K562 (cell line): ENCODE results near the gene SLC35F5. TPM values are rescaled to one million over a fixed set of nuclear protein-coding genes. Genes with fewer than 3 reads are reported as not detected.

Source experiments
- ATF1 ChIP-seq, 2 experiments: fragments of 450-650 bp in 1 of 2; IDR thresholded peaks; 2 replicates each; pipeline ENCODE4 v1.6.1; 2016; ENCODE audit warnings: missing compliant biosample characterization in 1 of 2, missing genetic modification characterization in 1 of 2
- BCL6 ChIP-seq: fragments of 250-450 bp; sonication (Bioruptor Pico); IDR thresholded peaks from 2 replicates; pipeline ENCODE4 v1.4.0; 2020
- CHD4 ChIP-seq: fragments of 200-600 bp; sonication (generic); IDR thresholded peaks from 3 replicates; pipeline ENCODE4 v1.6.1; 2012; ENCODE audit warnings: low read depth, mild to moderate bottlenecking, mixed read lengths, low read length, inconsistent platforms; ENCODE audit not compliant: insufficient read depth, insufficient replicate concordance, poor library complexity, severe bottlenecking
- CXXC5 ChIP-seq: fragments of 250-450 bp; sonication (Bioruptor Pico); IDR thresholded peaks from 2 replicates; pipeline ENCODE4 v1.8.0; 2022; ENCODE audit warnings: inconsistent platforms, mild to moderate bottlenecking, moderate library complexity
- GABPB2 ChIP-seq: fragments of 250-450 bp; sonication (Bioruptor Pico); conservative IDR thresholded peaks from 2 replicates; pipeline ENCODE4 v1.5.1; 2021; ENCODE audit warnings: mild to moderate bottlenecking
- HNRNPLL ChIP-seq: fragments of 200-400 bp; formaldehyde crosslinking; IDR thresholded peaks from 2 replicates; pipeline ENCODE4 v1.6.1; 2017; ENCODE audit warnings: low read length, low read depth, mild to moderate bottlenecking; ENCODE audit not compliant: poor library complexity, severe bottlenecking
- NFRKB ChIP-seq: fragments of 450-650 bp; IDR thresholded peaks from 2 replicates; pipeline ENCODE4 v1.6.1; 2016; ENCODE audit warnings: low read depth
- POLR2AphosphoS2 ChIP-seq: IDR thresholded peaks from 2 replicates; pipeline ENCODE4 v1.6.1; 2012; ENCODE audit warnings: low read length, improper control_type of control experiment
- PRMT5 ChIP-seq: sonication (generic); formaldehyde crosslinking; IDR thresholded peaks from 2 replicates; pipeline ENCODE4 v1.5.0; 2020; ENCODE audit warnings: missing genetic modification reagents
- SMARCB1 ChIP-seq: IDR thresholded peaks from 2 replicates; pipeline ENCODE4 v1.6.1; 2011; ENCODE audit warnings: improper control_type of control experiment, low read depth; ENCODE audit not compliant: insufficient read length
- SOX6 ChIP-seq: fragments of 450-650 bp; IDR thresholded peaks from 2 replicates; pipeline ENCODE4 v1.6.1; 2014; ENCODE audit warnings: mild to moderate bottlenecking
- XRCC3 ChIP-seq: fragments of 450-650 bp; IDR thresholded peaks from 2 replicates; pipeline ENCODE4 v1.6.1; 2017; ENCODE audit warnings: mild to moderate bottlenecking, moderate library complexity
- ZFP1 ChIP-seq: fragments of 450-650 bp; formaldehyde crosslinking; IDR thresholded peaks from 2 replicates; pipeline ENCODE4 v1.4.0; 2020; ENCODE audit warnings: mild to moderate bottlenecking, mixed read lengths
- ZNF699 ChIP-seq: fragments of 250-450 bp; sonication (Bioruptor Pico); IDR thresholded peaks from 2 replicates; pipeline ENCODE4 v1.8.0; 2021; ENCODE audit warnings: mild to moderate bottlenecking, moderate library complexity; ENCODE audit not compliant: insufficient replicate concordance
- ZNF707 ChIP-seq: fragments of 250-450 bp; sonication (Bioruptor Pico); conservative IDR thresholded peaks from 2 replicates; pipeline ENCODE4 v1.8.0; 2022; ENCODE audit warnings: inconsistent platforms, mild to moderate bottlenecking, moderate library complexity
- ZNF764 ChIP-seq: fragments of 250-450 bp; sonication (Bioruptor Pico); IDR thresholded peaks from 2 replicates; pipeline ENCODE4 v1.4.0; 2020; ENCODE audit warnings: low read depth, mild to moderate bottlenecking, moderate library complexity
- polyA plus RNA-seq, 8 experiments: library from polyadenylated mRNA; depleted of rRNA in 4 of 8; stranded (reverse) in 5 of 8; unstranded in 3 of 8; fragments of >200 nt; fragmentation: Nextera tagmentation in 2 of 8; fragmentation: Illumina TruSeq in 1 of 8; extraction: Ambion mirVana in 2 of 8; extraction: Trizol in 1 of 8; gene quantifications; 2 replicates each; pipeline versions ENCODE4 v1.2.1 to v1.2.3, GENCODE V29; 2011 to 2014; ENCODE audit warnings: inconsistent platforms in 1 of 8, missing spikeins in 1 of 8
- total RNA-seq, 7 experiments: library from RNA; depleted of rRNA in 6 of 7; stranded (reverse); fragments of >200 nt in 6 of 7; fragmentation: Illumina TruSeq in 2 of 7; extraction: Trizol in 2 of 7; gene quantifications; 2 replicates each; pipeline versions ENCODE4 v1.2.1 to v1.2.3, GENCODE V29; 2011 to 2021; ENCODE audit warnings: low replicate concordance in 1 of 7
- TF ChIP-seq, protein P1 (sequence below): fragments of 450-650 bp; IDR thresholded peaks from 2 replicates; pipeline ENCODE4 v1.7.1; 2018; ENCODE audit warnings: mild to moderate bottlenecking, low read depth; ENCODE audit not compliant: partially characterized antibody
- TF ChIP-seq, protein P2 (sequence below): fragments of 450-650 bp; formaldehyde crosslinking; conservative IDR thresholded peaks from 2 replicates; pipeline ENCODE4 v1.4.0; 2022; ENCODE audit warnings: mild to moderate bottlenecking, missing genetic modification characterization
- TF ChIP-seq, protein P3 (sequence below): sonication (generic); formaldehyde crosslinking; IDR thresholded peaks from 2 replicates; pipeline ENCODE4 v1.8.0; 2022; ENCODE audit warnings: mild to moderate bottlenecking, missing genetic modification reagents

Gene SLC35F5
- total and polyA plus RNA-seq, 9 of the 15 experiments (the other 6 are each of a cell fraction or from before 2014, with no cell fraction given), result 4.9 to 50.7 (median 30.5) TPM

DNA sequence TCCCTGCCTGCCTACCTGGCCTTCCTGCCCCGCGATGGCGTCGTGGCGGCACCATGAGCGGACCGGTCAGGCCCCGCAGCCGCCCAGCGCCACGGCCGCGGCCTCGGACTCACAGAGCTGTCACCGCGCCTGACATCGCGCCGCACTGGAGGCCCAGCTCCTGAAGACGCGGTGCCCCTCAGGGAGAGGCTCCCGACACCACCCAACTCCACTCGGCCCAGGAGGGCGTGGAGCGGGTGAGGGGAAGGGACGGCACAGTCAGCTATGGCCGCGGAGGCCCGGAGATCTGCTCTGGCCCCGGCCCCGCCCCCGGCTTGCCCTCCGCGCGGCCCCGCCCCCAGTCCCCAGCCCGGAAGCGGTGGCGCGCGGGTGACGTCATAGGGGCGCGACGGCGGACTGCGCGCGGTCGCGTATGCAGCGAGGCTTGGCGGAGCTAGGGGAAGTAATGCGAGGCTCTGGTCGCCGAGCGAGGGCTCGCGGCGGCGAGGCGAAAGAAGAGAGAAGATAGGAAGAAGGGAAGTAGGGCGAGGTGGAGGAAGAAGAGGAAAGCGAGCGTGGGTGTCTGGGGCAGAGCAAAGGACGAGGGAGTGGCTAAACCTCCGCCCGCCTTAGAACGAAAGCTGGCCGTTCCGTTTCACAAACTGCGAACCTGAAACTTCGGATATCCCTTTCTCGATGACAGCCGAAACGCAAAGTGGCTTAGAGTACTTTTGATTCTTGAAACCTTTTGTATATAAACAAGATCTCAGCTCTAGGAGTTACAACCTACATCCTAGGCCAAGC lies at the start of gene SLC35F5 (continued):
- TF ChIP-seq, protein P1, sequence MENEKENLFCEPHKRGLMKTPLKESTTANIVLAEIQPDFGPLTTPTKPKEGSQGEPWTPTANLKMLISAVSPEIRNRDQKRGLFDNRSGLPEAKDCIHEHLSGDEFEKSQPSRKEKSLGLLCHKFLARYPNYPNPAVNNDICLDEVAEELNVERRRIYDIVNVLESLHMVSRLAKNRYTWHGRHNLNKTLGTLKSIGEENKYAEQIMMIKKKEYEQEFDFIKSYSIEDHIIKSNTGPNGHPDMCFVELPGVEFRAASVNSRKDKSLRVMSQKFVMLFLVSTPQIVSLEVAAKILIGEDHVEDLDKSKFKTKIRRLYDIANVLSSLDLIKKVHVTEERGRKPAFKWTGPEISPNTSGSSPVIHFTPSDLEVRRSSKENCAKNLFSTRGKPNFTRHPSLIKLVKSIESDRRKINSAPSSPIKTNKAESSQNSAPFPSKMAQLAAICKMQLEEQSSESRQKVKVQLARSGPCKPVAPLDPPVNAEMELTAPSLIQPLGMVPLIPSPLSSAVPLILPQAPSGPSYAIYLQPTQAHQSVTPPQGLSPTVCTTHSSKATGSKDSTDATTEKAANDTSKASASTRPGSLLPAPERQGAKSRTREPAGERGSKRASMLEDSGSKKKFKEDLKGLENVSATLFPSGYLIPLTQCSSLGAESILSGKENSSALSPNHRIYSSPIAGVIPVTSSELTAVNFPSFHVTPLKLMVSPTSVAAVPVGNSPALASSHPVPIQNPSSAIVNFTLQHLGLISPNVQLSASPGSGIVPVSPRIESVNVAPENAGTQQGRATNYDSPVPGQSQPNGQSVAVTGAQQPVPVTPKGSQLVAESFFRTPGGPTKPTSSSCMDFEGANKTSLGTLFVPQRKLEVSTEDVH, result peak; percentile 79
- TF ChIP-seq XRCC3, result no peak
- TF ChIP-seq POLR2AphosphoS2, result peak; percentile 64; the same call in 1 of the 2 replicates
- TF ChIP-seq GABPB2, result 0 out of 2 replicates have a peak, but pooled peaks have one; percentile 45
- no peak for TF ChIP-seq ZNF764
- TF ChIP-seq, protein P2, sequence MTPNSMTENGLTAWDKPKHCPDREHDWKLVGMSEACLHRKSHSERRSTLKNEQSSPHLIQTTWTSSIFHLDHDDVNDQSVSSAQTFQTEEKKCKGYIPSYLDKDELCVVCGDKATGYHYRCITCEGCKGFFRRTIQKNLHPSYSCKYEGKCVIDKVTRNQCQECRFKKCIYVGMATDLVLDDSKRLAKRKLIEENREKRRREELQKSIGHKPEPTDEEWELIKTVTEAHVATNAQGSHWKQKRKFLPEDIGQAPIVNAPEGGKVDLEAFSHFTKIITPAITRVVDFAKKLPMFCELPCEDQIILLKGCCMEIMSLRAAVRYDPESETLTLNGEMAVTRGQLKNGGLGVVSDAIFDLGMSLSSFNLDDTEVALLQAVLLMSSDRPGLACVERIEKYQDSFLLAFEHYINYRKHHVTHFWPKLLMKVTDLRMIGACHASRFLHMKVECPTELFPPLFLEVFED (CRISPR knock-in tag), result 0 out of 2 replicates have a peak, but pooled peaks have one; percentile 50
- TF ChIP-seq ZNF707 (CRISPR knock-in tag), result no peak
- TF ChIP-seq ZNF699 (CRISPR knock-in tag), result no peak
- TF ChIP-seq SOX6, result no peak
- peak; percentile 65; the same call in 1 of the 2 replicates for TF ChIP-seq NFRKB
- TF ChIP-seq CHD4, result no peak
- TF ChIP-seq ATF1 (CRISPR knock-in tag; IDR thresholded peaks at IDR 0.05), result peak; percentile 97
- peak; percentile 98 for TF ChIP-seq ATF1 (tag; IDR thresholded peaks at IDR 0.05)
- 0 out of 2 replicates have a peak, but pooled peaks have one; percentile 16 for TF ChIP-seq PRMT5 (CRISPR knock-in tag)
- TF ChIP-seq SMARCB1, result no peak
- TF ChIP-seq, protein P3, sequence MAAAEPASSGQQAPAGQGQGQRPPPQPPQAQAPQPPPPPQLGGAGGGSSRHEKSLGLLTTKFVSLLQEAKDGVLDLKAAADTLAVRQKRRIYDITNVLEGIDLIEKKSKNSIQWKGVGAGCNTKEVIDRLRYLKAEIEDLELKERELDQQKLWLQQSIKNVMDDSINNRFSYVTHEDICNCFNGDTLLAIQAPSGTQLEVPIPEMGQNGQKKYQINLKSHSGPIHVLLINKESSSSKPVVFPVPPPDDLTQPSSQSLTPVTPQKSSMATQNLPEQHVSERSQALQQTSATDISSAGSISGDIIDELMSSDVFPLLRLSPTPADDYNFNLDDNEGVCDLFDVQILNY (CRISPR knock-in tag), result peak; percentile 81; the same call in 1 of the 2 replicates
- TF ChIP-seq CXXC5 (CRISPR knock-in tag), result peak; percentile 91
- TF ChIP-seq ZFP1, result no peak
- peak; percentile 39 for TF ChIP-seq HNRNPLL
- TF ChIP-seq BCL6 (CRISPR knock-in tag), result no peak
